HepG2 (cell line): Measurements from ENCODE around the gene SPATS2. TPM values are rescaled to one million over a fixed set of nuclear protein-coding genes. Genes with fewer than 3 reads are reported as not detected.

Source experiments
- CREB1 ChIP-seq, 2 experiments: fragments of 450-650 bp in 1 of 2; IDR thresholded peaks; 2 replicates each; pipeline ENCODE4 v1.6.1; 2016 to 2017; ENCODE audit warnings: control low read depth in 1 of 2, mild to moderate bottlenecking in 1 of 2, missing compliant biosample characterization in 1 of 2, missing genetic modification characterization in 1 of 2
- GTF3A ChIP-seq: sonication (generic); formaldehyde crosslinking; conservative IDR thresholded peaks from 2 replicates; pipeline ENCODE4 v1.4.0; 2020; ENCODE audit warnings: mild to moderate bottlenecking, missing genetic modification reagents
- KLF9 ChIP-seq: IDR thresholded peaks from 2 replicates; pipeline ENCODE4 v1.6.1; 2016; ENCODE audit warnings: low read depth
- KMT2B ChIP-seq: IDR thresholded peaks from 2 replicates; pipeline ENCODE4 v1.6.1; 2016; ENCODE audit warnings: missing genetic modification reagents, missing compliant biosample characterization
- MBNL3 ChIP-seq: fragments of 250-450 bp; sonication (Bioruptor Pico); conservative IDR thresholded peaks from 2 replicates; pipeline ENCODE4 v1.8.0; 2022; ENCODE audit warnings: mild to moderate bottlenecking, inconsistent platforms
- ONECUT2 ChIP-seq: sonication (generic); formaldehyde crosslinking; IDR thresholded peaks from 2 replicates; pipeline ENCODE4 v1.4.0; 2020; ENCODE audit warnings: missing genetic modification reagents
- SP4 ChIP-seq: sonication (generic); formaldehyde crosslinking; IDR thresholded peaks from 2 replicates; pipeline ENCODE4 v1.8.1; 2023; ENCODE audit warnings: mild to moderate bottlenecking, missing genetic modification reagents
- ZNF136 ChIP-seq: sonication (generic); formaldehyde crosslinking; IDR thresholded peaks from 2 replicates; pipeline ENCODE4 v1.8.1; 2022; ENCODE audit warnings: low read depth, mild to moderate bottlenecking, moderate library complexity, missing genetic modification reagents
- ZNF138 ChIP-seq: sonication (generic); formaldehyde crosslinking; IDR thresholded peaks from 2 replicates; pipeline ENCODE4 v1.5.0; 2020; ENCODE audit warnings: mild to moderate bottlenecking, low read depth, missing genetic modification reagents
- ZNF260 ChIP-seq: sonication (generic); formaldehyde crosslinking; IDR thresholded peaks from 2 replicates; pipeline ENCODE4 v1.4.0; 2020; ENCODE audit warnings: missing genetic modification reagents, low read depth, mild to moderate bottlenecking, borderline replicate concordance
- ZNF296 ChIP-seq: sonication (generic); formaldehyde crosslinking; conservative IDR thresholded peaks from 2 replicates; pipeline ENCODE4 v1.5.0; 2020; ENCODE audit warnings: mild to moderate bottlenecking, missing genetic modification reagents
- ZNF550 ChIP-seq: sonication (generic); formaldehyde crosslinking; IDR thresholded peaks from 2 replicates; pipeline ENCODE4 v1.4.0; 2020; ENCODE audit warnings: mild to moderate bottlenecking, missing genetic modification reagents, borderline replicate concordance
- ZSCAN22 ChIP-seq: sonication (generic); formaldehyde crosslinking; IDR thresholded peaks from 2 replicates; pipeline ENCODE4 v1.4.0; 2020; ENCODE audit warnings: mild to moderate bottlenecking, missing genetic modification reagents
- polyA plus RNA-seq, 8 experiments: library from polyadenylated mRNA; depleted of rRNA in 3 of 8; stranded (reverse) in 7 of 8; unstranded in 1 of 8; fragments of >200 nt; fragmentation: Illumina TruSeq in 4 of 8; extraction: Trizol in 4 of 8; gene quantifications; 2 replicates each; pipeline versions ENCODE4 v1.2.1 to v1.2.3, GENCODE V29; 2011 to 2016; ENCODE audit warnings: low read depth in 4 of 8, missing spikeins in 1 of 8, mixed read lengths in 1 of 8; ENCODE audit not compliant: insufficient read depth in 1 of 8
- total RNA-seq, 5 experiments: library from RNA; depleted of rRNA; stranded (reverse); fragments of >200 nt; fragmentation: Illumina TruSeq; extraction: Trizol; gene quantifications; 2 replicates each; pipeline ENCODE4 v1.2.3, GENCODE V29; 2016; ENCODE audit warnings: low read depth in 1 of 5
- TF ChIP-seq, protein P1 (sequence below): sonication (generic); formaldehyde crosslinking; IDR thresholded peaks from 2 replicates; pipeline ENCODE4 v1.4.0; 2020; ENCODE audit warnings: low read depth, missing genetic modification reagents
- TF ChIP-seq, protein P2 (sequence below): IDR thresholded peaks from 2 replicates; pipeline ENCODE4 v1.6.1; 2016; ENCODE audit warnings: missing compliant biosample characterization, missing genetic modification reagents, borderline replicate concordance
- TF ChIP-seq, protein P3 (sequence below): sonication (generic); formaldehyde crosslinking; IDR thresholded peaks from 2 replicates; pipeline ENCODE4 v1.5.1; 2020; ENCODE audit warnings: mild to moderate bottlenecking, missing genetic modification reagents, borderline replicate concordance
- TF ChIP-seq, protein P4 (sequence below): IDR thresholded peaks from 2 replicates; pipeline ENCODE4 v1.6.1; 2016; ENCODE audit warnings: low read depth, borderline replicate concordance

SPATS2 gene
- total and polyA plus RNA-seq, 2 of the 13 experiments (the other 11 are each of a cell fraction or from before 2014, with no cell fraction given) = 19.3 to 28.1 TPM

DNA sequence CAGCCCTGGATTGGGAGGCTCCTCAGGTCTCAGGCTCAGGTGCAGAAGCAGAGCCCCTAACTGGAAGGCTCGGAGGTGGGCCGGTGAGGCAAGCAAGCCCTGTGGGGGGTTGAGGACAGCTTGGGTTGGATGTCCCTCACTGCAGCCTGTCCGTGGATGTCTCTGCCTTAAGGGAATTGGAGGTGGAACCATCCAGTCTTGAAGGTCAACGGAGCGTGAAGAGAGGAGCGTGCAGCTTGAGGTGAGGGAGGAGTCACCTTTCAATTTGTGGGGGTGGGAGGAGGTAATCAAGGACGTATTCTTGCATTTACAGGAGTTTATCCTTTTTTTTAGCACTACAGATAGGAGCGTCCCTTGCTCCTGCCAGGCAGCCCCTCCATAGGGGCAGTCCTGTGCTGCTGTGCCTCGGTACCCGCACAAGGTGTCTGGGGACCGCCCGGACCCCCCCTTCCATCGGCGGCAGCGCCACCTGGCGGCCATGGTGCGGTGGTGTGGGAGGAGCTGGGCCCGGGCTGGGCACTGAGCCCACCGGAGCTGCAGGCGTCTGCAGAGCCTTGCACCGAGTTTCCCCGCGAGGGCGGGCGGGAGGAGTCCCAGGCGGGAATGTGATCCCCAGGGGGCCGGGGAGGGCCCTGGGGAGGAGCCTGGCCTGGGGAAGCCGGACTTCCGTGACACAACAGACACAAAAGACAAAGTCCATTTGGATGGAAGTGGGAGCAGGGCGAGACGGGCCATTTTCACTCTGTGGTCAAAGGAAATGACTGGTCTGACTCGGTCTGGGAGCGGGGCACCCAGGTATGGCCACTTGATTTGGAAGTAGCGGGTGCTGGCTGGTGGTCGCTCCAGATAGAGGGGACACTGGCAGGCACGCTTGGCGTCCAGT lies 19.7 kb upstream of the SPATS2 start (continued):
- TF ChIP-seq, protein P1, sequence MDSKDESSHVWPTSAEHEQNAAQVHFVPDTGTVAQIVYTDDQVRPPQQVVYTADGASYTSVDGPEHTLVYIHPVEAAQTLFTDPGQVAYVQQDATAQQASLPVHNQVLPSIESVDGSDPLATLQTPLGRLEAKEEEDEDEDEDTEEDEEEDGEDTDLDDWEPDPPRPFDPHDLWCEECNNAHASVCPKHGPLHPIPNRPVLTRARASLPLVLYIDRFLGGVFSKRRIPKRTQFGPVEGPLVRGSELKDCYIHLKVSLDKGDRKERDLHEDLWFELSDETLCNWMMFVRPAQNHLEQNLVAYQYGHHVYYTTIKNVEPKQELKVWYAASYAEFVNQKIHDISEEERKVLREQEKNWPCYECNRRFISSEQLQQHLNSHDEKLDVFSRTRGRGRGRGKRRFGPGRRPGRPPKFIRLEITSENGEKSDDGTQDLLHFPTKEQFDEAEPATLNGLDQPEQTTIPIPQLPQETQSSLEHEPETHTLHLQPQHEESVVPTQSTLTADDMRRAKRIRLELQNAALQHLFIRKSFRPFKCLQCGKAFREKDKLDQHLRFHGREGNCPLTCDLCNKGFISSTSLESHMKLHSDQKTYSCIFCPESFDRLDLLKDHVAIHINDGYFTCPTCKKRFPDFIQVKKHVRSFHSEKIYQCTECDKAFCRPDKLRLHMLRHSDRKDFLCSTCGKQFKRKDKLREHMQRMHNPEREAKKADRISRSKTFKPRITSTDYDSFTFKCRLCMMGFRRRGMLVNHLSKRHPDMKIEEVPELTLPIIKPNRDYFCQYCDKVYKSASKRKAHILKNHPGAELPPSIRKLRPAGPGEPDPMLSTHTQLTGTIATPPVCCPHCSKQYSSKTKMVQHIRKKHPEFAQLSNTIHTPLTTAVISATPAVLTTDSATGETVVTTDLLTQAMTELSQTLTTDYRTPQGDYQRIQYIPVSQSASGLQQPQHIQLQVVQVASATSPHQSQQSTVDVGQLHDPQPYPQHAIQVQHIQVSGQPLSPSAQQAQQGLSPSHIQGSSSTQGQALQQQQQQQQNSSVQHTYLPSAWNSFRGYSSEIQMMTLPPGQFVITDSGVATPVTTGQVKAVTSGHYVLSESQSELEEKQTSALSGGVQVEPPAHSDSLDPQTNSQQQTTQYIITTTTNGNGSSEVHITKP (CRISPR knock-in tag) = no peak
- TF ChIP-seq SP4 = no peak; the same call in none of the 2 replicates
- no peak for TF ChIP-seq ZSCAN22 (CRISPR knock-in tag)
- TF ChIP-seq ZNF136 (CRISPR knock-in tag) = no peak
- peak; percentile 62 for TF ChIP-seq ONECUT2 (CRISPR knock-in tag)
- TF ChIP-seq KMT2B = peak; percentile 72
- no peak for TF ChIP-seq ZNF296 (CRISPR knock-in tag)
- TF ChIP-seq, protein P2, sequence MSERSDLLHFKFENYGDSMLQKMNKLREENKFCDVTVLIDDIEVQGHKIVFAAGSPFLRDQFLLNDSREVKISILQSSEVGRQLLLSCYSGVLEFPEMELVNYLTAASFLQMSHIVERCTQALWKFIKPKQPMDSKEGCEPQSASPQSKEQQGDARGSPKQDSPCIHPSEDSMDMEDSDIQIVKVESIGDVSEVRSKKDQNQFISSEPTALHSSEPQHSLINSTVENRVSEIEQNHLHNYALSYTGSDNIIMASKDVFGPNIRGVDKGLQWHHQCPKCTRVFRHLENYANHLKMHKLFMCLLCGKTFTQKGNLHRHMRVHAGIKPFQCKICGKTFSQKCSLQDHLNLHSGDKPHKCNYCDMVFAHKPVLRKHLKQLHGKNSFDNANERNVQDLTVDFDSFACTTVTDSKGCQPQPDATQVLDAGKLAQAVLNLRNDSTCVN (CRISPR knock-in tag) = peak; percentile 33; the same call in 1 of the 2 replicates
- TF ChIP-seq ZNF260 (CRISPR knock-in tag) = no peak
- TF ChIP-seq, protein P3, sequence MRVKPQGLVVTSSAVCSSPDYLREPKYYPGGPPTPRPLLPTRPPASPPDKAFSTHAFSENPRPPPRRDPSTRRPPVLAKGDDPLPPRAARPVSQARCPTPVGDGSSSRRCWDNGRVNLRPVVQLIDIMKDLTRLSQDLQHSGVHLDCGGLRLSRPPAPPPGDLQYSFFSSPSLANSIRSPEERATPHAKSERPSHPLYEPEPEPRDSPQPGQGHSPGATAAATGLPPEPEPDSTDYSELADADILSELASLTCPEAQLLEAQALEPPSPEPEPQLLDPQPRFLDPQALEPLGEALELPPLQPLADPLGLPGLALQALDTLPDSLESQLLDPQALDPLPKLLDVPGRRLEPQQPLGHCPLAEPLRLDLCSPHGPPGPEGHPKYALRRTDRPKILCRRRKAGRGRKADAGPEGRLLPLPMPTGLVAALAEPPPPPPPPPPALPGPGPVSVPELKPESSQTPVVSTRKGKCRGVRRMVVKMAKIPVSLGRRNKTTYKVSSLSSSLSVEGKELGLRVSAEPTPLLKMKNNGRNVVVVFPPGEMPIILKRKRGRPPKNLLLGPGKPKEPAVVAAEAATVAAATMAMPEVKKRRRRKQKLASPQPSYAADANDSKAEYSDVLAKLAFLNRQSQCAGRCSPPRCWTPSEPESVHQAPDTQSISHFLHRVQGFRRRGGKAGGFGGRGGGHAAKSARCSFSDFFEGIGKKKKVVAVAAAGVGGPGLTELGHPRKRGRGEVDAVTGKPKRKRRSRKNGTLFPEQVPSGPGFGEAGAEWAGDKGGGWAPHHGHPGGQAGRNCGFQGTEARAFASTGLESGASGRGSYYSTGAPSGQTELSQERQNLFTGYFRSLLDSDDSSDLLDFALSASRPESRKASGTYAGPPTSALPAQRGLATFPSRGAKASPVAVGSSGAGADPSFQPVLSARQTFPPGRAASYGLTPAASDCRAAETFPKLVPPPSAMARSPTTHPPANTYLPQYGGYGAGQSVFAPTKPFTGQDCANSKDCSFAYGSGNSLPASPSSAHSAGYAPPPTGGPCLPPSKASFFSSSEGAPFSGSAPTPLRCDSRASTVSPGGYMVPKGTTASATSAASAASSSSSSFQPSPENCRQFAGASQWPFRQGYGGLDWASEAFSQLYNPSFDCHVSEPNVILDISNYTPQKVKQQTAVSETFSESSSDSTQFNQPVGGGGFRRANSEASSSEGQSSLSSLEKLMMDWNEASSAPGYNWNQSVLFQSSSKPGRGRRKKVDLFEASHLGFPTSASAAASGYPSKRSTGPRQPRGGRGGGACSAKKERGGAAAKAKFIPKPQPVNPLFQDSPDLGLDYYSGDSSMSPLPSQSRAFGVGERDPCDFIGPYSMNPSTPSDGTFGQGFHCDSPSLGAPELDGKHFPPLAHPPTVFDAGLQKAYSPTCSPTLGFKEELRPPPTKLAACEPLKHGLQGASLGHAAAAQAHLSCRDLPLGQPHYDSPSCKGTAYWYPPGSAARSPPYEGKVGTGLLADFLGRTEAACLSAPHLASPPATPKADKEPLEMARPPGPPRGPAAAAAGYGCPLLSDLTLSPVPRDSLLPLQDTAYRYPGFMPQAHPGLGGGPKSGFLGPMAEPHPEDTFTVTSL (CRISPR knock-in tag) = peak; percentile 79; the same call in 1 of the 2 replicates
- no peak for TF ChIP-seq KLF9 (CRISPR knock-in tag)
- no peak for TF ChIP-seq CREB1 (IDR thresholded peaks at IDR 0.05)
- peak; percentile 56; the same call in 1 of the 2 replicates for TF ChIP-seq CREB1 (CRISPR knock-in tag; IDR thresholded peaks at IDR 0.05)
- TF ChIP-seq ZNF138 (CRISPR knock-in tag) = 0 out of 2 replicates have a peak, but pooled peaks have one; percentile 28
- TF ChIP-seq GTF3A = peak; percentile 66; the same call in 1 of the 2 replicates
- TF ChIP-seq, protein P4, sequence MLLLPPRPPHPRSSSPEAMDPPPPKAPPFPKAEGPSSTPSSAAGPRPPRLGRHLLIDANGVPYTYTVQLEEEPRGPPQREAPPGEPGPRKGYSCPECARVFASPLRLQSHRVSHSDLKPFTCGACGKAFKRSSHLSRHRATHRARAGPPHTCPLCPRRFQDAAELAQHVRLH (CRISPR knock-in tag) = peak; percentile 90; the same call in 1 of the 2 replicates
- no peak for TF ChIP-seq ZNF550 (CRISPR knock-in tag)
- no peak for TF ChIP-seq MBNL3 (CRISPR knock-in tag)
